ENCODE measurements around the gene ADAM10. TPM values are rescaled to one million over a fixed set of nuclear protein-coding genes. Genes with fewer than 3 reads are reported as not detected.

The ADAM10 gene
- total RNA-seq, 1 donor from 2014 or later, result 44.6 TPM

GRCh38 chr15:58649175-58649574 lies 100.3 kb downstream of the ADAM10 start:
- Histone ChIP-seq H3K4me3 (no peak overlapping the region), H3K9me3 (no peaks in the 10 kb centered on the region), H3K27me3 (no peaks in the 10 kb centered on the region), H3K36me3 (no peaks in the 10 kb centered on the region), H3K4me1 (no peaks in the 10 kb centered on the region), H3K27ac (no peak overlapping the region)
- no peak for DNase-seq (ENCODE audit: low spot score in 2 of 2)
- intact Hi-C loops (cut with DNase I), result no loop called here
- TF ChIP-seq, protein P1, sequence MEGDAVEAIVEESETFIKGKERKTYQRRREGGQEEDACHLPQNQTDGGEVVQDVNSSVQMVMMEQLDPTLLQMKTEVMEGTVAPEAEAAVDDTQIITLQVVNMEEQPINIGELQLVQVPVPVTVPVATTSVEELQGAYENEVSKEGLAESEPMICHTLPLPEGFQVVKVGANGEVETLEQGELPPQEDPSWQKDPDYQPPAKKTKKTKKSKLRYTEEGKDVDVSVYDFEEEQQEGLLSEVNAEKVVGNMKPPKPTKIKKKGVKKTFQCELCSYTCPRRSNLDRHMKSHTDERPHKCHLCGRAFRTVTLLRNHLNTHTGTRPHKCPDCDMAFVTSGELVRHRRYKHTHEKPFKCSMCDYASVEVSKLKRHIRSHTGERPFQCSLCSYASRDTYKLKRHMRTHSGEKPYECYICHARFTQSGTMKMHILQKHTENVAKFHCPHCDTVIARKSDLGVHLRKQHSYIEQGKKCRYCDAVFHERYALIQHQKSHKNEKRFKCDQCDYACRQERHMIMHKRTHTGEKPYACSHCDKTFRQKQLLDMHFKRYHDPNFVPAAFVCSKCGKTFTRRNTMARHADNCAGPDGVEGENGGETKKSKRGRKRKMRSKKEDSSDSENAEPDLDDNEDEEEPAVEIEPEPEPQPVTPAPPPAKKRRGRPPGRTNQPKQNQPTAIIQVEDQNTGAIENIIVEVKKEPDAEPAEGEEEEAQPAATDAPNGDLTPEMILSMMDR (IDR thresholded peaks at IDR 0.05), result no peak

GRCh38 chr15:58643996-58644395 lies 105.5 kb downstream of the ADAM10 start:
- Histone ChIP-seq H3K9me3 (no peaks in the 10 kb centered on the region), H3K4me3 (no peak overlapping the region), H3K36me3 (peaks cover 0 to 9% of the 10 kb centered on the region in 2 donors), H3K27ac (no peak overlapping the region), H3K4me1 (no peaks in the 10 kb centered on the region), H3K27me3 (no peaks in the 10 kb centered on the region)
- intact Hi-C loops (cut with DNase I), result no loop called here
- TF ChIP-seq, protein P1 (IDR thresholded peaks at IDR 0.05), result no peak
- DNase-seq (ENCODE audit: low spot score in 2 of 2), result no peak

DNA sequence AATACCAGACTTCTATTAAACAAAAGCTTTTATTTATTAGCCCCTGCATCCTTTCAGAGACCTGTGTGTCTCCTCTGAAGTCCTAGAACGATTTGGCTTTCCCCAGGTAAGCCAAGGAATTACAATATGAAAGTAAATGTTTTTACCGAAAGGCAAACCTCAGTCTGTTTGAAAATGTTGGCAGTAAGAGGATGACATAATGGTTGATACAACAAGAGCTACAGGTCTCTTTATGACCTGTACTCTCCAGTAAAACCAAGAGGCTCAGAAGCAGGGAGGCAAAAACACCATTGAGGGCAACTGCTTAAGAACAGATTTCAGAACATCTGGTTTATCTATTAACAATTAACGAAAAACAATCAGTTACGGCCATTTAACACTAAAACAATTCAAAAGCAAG lies 107.8 kb downstream of the ADAM10 start:
- DNase-seq (ENCODE audit: low spot score in 2 of 2), result no peak
- H3K4me3 ChIP-seq, result no peak overlapping the region
- intact Hi-C loops (cut with DNase I), result no loop called here
- H3K4me1 ChIP-seq, result no peaks in the 10 kb centered on the region
- no peak overlapping the region for H3K27ac ChIP-seq
- no peaks in the 10 kb centered on the region for H3K9me3 ChIP-seq
- H3K36me3 ChIP-seq, result peaks cover 0 to 23% of the 10 kb centered on the region in 2 donors
- TF ChIP-seq, protein P1 (IDR thresholded peaks at IDR 0.05), result no peak
- H3K27me3 ChIP-seq, result no peaks in the 10 kb centered on the region

GRCh38 chr15:58639992-58640391 lies 109.5 kb downstream of the ADAM10 start:
- TF ChIP-seq, protein P1 (IDR thresholded peaks at IDR 0.05), result no peak
- DNase-seq (ENCODE audit: low spot score in 2 of 2), result no peak
- intact Hi-C loops (cut with DNase I), result no loop called here
- Histone ChIP-seq H3K4me3 (no peak overlapping the region), H3K4me1 (no peaks in the 10 kb centered on the region), H3K9me3 (no peaks in the 10 kb centered on the region), H3K27ac (no peak overlapping the region), H3K27me3 (no peaks in the 10 kb centered on the region), H3K36me3 (peaks cover 0 to 23% of the 10 kb centered on the region in 2 donors)

DNA sequence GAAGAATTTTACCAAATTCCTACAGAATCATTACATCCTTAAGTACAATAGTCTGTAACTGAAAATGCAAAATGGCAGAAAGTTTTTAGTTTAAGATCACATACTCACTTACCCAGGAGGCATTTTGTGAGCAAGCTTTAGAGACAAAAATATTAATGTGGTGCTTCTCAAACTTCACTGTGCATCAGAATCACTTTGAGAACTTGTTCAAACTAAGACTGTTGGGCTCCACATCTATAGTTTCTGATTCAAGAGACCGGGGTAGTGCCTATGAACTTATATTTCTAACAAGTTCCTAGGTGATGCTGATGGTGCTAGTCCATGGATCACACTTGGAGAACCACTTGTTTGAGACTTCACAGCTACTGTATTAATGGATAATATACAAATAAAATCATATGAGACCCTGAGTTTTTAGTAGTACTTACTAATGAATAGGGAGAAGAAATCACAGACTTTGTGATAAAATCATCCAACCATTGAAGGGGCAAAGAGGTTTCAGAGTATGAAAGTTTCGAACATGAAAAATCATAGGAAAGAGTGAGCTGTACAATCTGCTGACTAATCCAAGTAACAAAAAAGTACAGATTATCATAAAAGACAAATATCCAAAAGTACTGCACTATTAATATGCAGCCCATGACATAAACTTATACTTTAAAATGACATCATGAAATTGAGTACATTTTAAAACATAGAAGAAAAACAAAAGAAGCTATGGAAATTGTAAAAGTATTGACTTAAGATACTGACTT lies 110.3 kb downstream of the ADAM10 start:
- intact Hi-C loops (cut with DNase I), result no loop called here
- H3K4me3 ChIP-seq, result no peak overlapping the region
- no peaks in the 10 kb centered on the region for H3K27me3 ChIP-seq
- TF ChIP-seq, protein P1 (IDR thresholded peaks at IDR 0.05), result no peak
- peaks cover 0 to 23% of the 10 kb centered on the region in 2 donors for H3K36me3 ChIP-seq
- no peak for DNase-seq (ENCODE audit: low spot score in 2 of 2)
- no peak overlapping the region for H3K27ac ChIP-seq
- H3K9me3 ChIP-seq, result no peaks in the 10 kb centered on the region
- no peaks in the 10 kb centered on the region for H3K4me1 ChIP-seq
